Lower lobe of right lung (tissue), 2 donors: ENCODE results near the gene MAP3K12. TPM values are rescaled to one million over a fixed set of nuclear protein-coding genes. Genes with fewer than 3 reads are reported as not detected.

Source experiments
- ATAC-seq, 2 donors: fragments of 200-7000 bp; cut with Tn5 transposase; one replicate each; pipeline ENCODE4 v1.9.1; 2020 to 2022; ENCODE audit warnings: mild to moderate bottlenecking in 2 of 2, moderate library complexity in 2 of 2
- DNase-seq: peaks from one replicate; pipeline ENCODE4 v3.0.0-alpha.2; 2020
- H3K27ac ChIP-seq: fragments of 200-600 bp; one replicate; pipeline ENCODE4 v1.8.0; 2022
- H3K27me3 ChIP-seq: fragments of 200-600 bp; one replicate; pipeline ENCODE4 v1.8.0; 2022; ENCODE audit warnings: low read depth
- H3K36me3 ChIP-seq: fragments of 200-600 bp; one replicate; pipeline ENCODE4 v1.8.0; 2022; ENCODE audit warnings: mild to moderate bottlenecking
- H3K4me1 ChIP-seq: fragments of 200-600 bp; one replicate; pipeline ENCODE4 v1.8.0; 2022
- H3K4me3 ChIP-seq: fragments of 200-600 bp; one replicate; pipeline ENCODE4 v1.8.0; 2022; ENCODE audit warnings: mild to moderate bottlenecking
- H3K9me3 ChIP-seq: fragments of 200-600 bp; one replicate; pipeline ENCODE4 v1.8.0; 2022
- intact Hi-C: fragments of 100-400 bp; cut with DNase I; formaldehyde crosslinking; loops from one replicate; pipeline ENCODE4 v1.11.0; 2022
- total RNA-seq: library from RNA; stranded (reverse); fragmentation: NEBNext Ultra II Directional; extraction: Animal tissue kit (Norgen Biotek cat#: 25700); gene quantifications from one replicate; pipeline ENCODE4 v1.2.1, GENCODE V29; 2021
- TF ChIP-seq, protein P1 (sequence below): fragments of 200-600 bp; IDR thresholded peaks from one replicate; pipeline ENCODE4 v1.8.0; 2022; ENCODE audit warnings: antibody characterized with exemption, mild to moderate bottlenecking
- donor health status: DM: no; HTN: yes; CAD: no; lungs with severe emphysema.

The MAP3K12 gene
- total RNA-seq, 1 donor from 2014 or later, result 17.5 TPM

DNA sequence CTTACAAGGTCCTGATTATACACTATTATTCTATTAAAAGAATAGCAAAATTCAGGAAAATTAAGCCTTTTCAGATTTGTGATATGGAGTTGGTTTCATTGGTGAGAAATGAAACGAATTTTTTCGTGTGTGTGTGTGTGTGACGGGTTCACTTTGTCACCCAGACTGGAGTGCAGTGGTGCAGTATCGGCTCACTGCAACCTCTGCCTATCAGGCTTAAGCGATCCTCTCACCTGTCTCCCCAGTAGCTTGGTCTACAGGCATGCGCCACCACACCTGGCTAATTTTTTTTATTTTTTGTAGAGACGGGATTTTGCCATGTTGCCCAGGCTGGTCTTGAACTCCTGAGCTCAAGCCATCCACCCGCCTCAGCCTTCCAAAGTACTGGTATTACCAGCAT lies 37.7 kb downstream of the MAP3K12 start:
- DNase-seq (no peak), ATAC-seq (no peak)
- TF ChIP-seq, protein P1, sequence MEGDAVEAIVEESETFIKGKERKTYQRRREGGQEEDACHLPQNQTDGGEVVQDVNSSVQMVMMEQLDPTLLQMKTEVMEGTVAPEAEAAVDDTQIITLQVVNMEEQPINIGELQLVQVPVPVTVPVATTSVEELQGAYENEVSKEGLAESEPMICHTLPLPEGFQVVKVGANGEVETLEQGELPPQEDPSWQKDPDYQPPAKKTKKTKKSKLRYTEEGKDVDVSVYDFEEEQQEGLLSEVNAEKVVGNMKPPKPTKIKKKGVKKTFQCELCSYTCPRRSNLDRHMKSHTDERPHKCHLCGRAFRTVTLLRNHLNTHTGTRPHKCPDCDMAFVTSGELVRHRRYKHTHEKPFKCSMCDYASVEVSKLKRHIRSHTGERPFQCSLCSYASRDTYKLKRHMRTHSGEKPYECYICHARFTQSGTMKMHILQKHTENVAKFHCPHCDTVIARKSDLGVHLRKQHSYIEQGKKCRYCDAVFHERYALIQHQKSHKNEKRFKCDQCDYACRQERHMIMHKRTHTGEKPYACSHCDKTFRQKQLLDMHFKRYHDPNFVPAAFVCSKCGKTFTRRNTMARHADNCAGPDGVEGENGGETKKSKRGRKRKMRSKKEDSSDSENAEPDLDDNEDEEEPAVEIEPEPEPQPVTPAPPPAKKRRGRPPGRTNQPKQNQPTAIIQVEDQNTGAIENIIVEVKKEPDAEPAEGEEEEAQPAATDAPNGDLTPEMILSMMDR, result no peak
- Histone ChIP-seq H3K9me3 (no peaks in the 10 kb centered on the region), H3K4me3 (no peak overlapping the region), H3K27me3 (no peaks in the 10 kb centered on the region), H3K36me3 (peaks cover 100% of the 10 kb centered on the region), H3K27ac (no peak overlapping the region), H3K4me1 (no peaks in the 10 kb centered on the region)
- intact Hi-C loops, result no loop called here

- H3K27ac ChIP-seq, result no peak overlapping the region
- H3K36me3 ChIP-seq, result peaks cover 100% of the 10 kb centered on the region
- DNase-seq, result no peak
Observed at GRCh38 chr12:53461059-53461458, 38.2 kb downstream of the MAP3K12 start.

GRCh38 chr12:53459097-53459496 lies 40.2 kb downstream of the MAP3K12 start:
- Histone ChIP-seq H3K4me1 (peaks cover 12% of the 10 kb centered on the region), H3K4me3 (no peak overlapping the region), H3K27me3 (no peaks in the 10 kb centered on the region), H3K27ac (no peak overlapping the region), H3K9me3 (no peaks in the 10 kb centered on the region), H3K36me3 (peaks cover 100% of the 10 kb centered on the region)
- ATAC-seq (no peak), DNase-seq (no peak)
- TF ChIP-seq, protein P1, result no peak
- intact Hi-C loops, result no loop called here

More at GRCh38 chr12:53461059-53461458, 38.2 kb downstream of the MAP3K12 start:
- ATAC-seq, result no peak
- TF ChIP-seq, protein P1, result no peak
- intact Hi-C loops, result no loop called here
- Histone ChIP-seq H3K9me3 (no peaks in the 10 kb centered on the region), H3K4me3 (no peak overlapping the region), H3K4me1 (no peaks in the 10 kb centered on the region), H3K27me3 (no peaks in the 10 kb centered on the region)

GRCh38 chr12:53456654-53457366 lies 42.4 kb downstream of the MAP3K12 start:
- no peak overlapping the region for H3K27ac ChIP-seq
- no peak overlapping the region for H3K4me3 ChIP-seq
- intact Hi-C loops, result no loop called here
- H3K27me3 ChIP-seq, result no peaks in the 10 kb centered on the region
- no peaks in the 10 kb centered on the region for H3K9me3 ChIP-seq
- ATAC-seq (no peak), DNase-seq (no peak)
- TF ChIP-seq, protein P1, result no peak
- H3K36me3 ChIP-seq, result peaks cover 84% of the 10 kb centered on the region
- H3K4me1 ChIP-seq, result peaks cover 24% of the 10 kb centered on the region

- DNase-seq (no peak), ATAC-seq (no peak)
- Histone ChIP-seq H3K36me3 (peaks cover 62% of the 10 kb centered on the region), H3K27me3 (no peaks in the 10 kb centered on the region), H3K27ac (no peak overlapping the region), H3K4me3 (peak overlapping the region; percentile 1), H3K9me3 (no peaks in the 10 kb centered on the region), H3K4me1 (peaks cover 24% of the 10 kb centered on the region)
- TF ChIP-seq, protein P1, result no peak
- intact Hi-C loops, result no loop called here
Observed at GRCh38 chr12:53454707-53455106, 44.6 kb downstream of the MAP3K12 start.
